CD8-positive, alpha-beta memory T cell (primary cell): ENCODE data around the gene GPR161. TPM values are rescaled to one million over a fixed set of nuclear protein-coding genes. Genes with fewer than 3 reads are reported as not detected.

ENCODE experiments used
- CTCF ChIA-PET: fragments of 350-600 bp; sonication (Branson Sonifier 250); formaldehyde crosslinking; loops from one replicate; lab custom pipeline; 2021; ENCODE audit warnings: antibody characterized with exemption; lab: Charles Lee
- POLR2A ChIA-PET: fragments of 350-600 bp; sonication (Branson Sonifier 250); formaldehyde crosslinking; loops from one replicate; lab custom pipeline; 2021; ENCODE audit warnings: antibody characterized with exemption; lab: Charles Lee
- DNase-seq, 5 donors: peaks; one replicate each; pipeline versions ENCODE4 v3.0.0 to v3.0.0-alpha.2; 2020 to 2022; ENCODE audit warnings: mixed read lengths in 1 of 5
- H3K27ac ChIP-seq: one replicate; pipeline ENCODE4 v1.7.0; 2013; ENCODE audit warnings: low read depth, mild to moderate bottlenecking, low read length, moderate library complexity
- H3K27me3 ChIP-seq: 2 replicates; pipeline ENCODE4 v1.7.0; 2013; ENCODE audit warnings: low read length, mild to moderate bottlenecking; ENCODE audit not compliant: insufficient read depth, poor library complexity, severe bottlenecking
- H3K36me3 ChIP-seq: 2 replicates; pipeline ENCODE4 v1.7.0; 2013; ENCODE audit warnings: mild to moderate bottlenecking, low read length, moderate library complexity; ENCODE audit not compliant: insufficient read depth
- H3K4me1 ChIP-seq: 2 replicates; pipeline ENCODE4 v1.7.0; 2013; ENCODE audit warnings: mild to moderate bottlenecking, low read length, moderate library complexity; ENCODE audit not compliant: insufficient read depth
- H3K4me3 ChIP-seq: 2 replicates; pipeline ENCODE4 v1.7.0; 2013; ENCODE audit warnings: mild to moderate bottlenecking, low read length
- H3K9me3 ChIP-seq: 2 replicates; pipeline ENCODE4 v1.7.0; 2013; ENCODE audit warnings: mild to moderate bottlenecking, low read length
- H3K27ac Mint-ChIP-seq, 8 donors: one replicate each; pipeline ENCODE4 v1.8.0; 2020 to 2021; ENCODE audit warnings: mixed read lengths in 8 of 8, mild to moderate bottlenecking in 6 of 8, inconsistent platforms in 3 of 8, moderate library complexity in 3 of 8
- H3K27me3 Mint-ChIP-seq, 2 donors: one replicate each; pipeline ENCODE4 v1.8.0; 2020 to 2021; ENCODE audit warnings: mixed read lengths in 2 of 2, mild to moderate bottlenecking in 1 of 2, moderate library complexity in 1 of 2
- H3K36me3 Mint-ChIP-seq, 3 donors: one replicate each; pipeline ENCODE4 v1.8.0; 2020 to 2021; ENCODE audit warnings: mixed read lengths in 3 of 3, inconsistent platforms in 1 of 3, mild to moderate bottlenecking in 1 of 3
- H3K4me1 Mint-ChIP-seq, 3 donors: one replicate each; pipeline ENCODE4 v1.8.0; 2020 to 2021; ENCODE audit warnings: mixed read lengths in 3 of 3, inconsistent platforms in 1 of 3, mild to moderate bottlenecking in 1 of 3
- H3K4me3 Mint-ChIP-seq, 7 donors: one replicate each; pipeline ENCODE4 v1.8.0; 2020 to 2021; ENCODE audit warnings: mixed read lengths in 7 of 7, mild to moderate bottlenecking in 6 of 7, moderate library complexity in 4 of 7, inconsistent platforms in 2 of 7
- H3K9me3 Mint-ChIP-seq, 5 donors: one replicate each; pipeline ENCODE4 v1.8.0; 2020 to 2022; ENCODE audit warnings: mixed read lengths in 5 of 5, mild to moderate bottlenecking in 3 of 5, moderate library complexity in 2 of 5, inconsistent platforms in 1 of 5
- polyA plus RNA-seq: library from polyadenylated mRNA; unstranded; fragments of 300-500 nt; fragmentation: Illumina TruSeq; gene quantifications from one replicate; pipeline ENCODE4 v1.2.3, GENCODE V29; 2021
- total RNA-seq, 2 experiments: library from RNA; stranded (reverse); gene quantifications; one replicate each; pipeline ENCODE4 v1.2.3, GENCODE V29; 2021

Gene GPR161
- total and polyA plus RNA-seq, 3 experiments from 2014 or later, result 0.10 to 0.73 (median 0.48) TPM

DNA sequence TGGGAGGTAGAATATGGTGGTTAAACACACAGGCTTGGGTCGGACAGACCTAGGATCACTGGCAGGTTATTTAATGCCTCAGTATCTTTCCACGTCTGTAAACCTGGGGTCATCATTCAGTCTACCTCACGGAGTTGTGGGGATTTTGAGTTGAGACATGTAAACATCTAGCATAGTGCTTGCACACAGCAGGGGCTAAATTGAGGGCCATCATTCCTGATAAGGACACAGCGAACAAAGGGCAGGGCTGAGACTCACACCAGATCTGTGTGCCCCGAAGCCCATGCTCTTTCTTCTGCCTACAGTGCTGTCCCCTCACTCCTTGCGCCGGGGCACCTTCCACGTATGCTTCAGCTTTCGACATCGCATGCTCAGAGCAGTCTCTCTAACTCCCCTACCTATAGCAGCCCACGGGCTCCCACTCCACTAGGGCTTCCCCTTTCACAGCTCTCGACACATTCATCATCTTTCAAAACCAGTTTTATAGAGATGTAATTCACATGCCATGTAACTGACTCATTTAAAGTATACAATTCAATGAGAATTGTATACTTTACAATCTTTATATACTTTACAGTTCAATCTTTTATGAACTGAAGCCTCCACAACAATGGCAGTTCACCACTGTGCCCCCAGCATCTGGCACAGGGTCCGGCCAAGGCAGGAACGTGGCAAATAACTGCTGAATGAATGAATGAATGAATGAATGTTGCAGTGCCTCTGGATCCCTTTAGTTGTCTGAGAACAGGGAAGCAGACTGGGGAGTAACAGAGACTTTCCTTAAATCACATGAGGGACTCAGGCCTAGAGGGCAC is 48.0 kb downstream of the GPR161 start:
- no peaks in the 10 kb centered on the region for H3K9me3 ChIP-seq
- H3K4me3 ChIP-seq, result no peak overlapping the region
- H3K36me3 Mint-ChIP-seq, result no peaks in the 10 kb centered on the region
- ChIA-PET POLR2A (no interaction called here), CTCF (no interaction called here)
- no peaks in the 10 kb centered on the region for H3K4me1 ChIP-seq
- no peaks in the 10 kb centered on the region for H3K9me3 Mint-ChIP-seq
- peaks cover 1 to 8% of the 10 kb centered on the region in 2 donors for H3K27me3 Mint-ChIP-seq
- DNase-seq, result no peak
- no peaks in the 10 kb centered on the region for H3K4me1 Mint-ChIP-seq
- no peak overlapping the region for H3K4me3 Mint-ChIP-seq
- H3K36me3 ChIP-seq, result no peaks in the 10 kb centered on the region
- no peaks in the 10 kb centered on the region for H3K27me3 ChIP-seq
- H3K27ac Mint-ChIP-seq, result no peak overlapping the region
- H3K27ac ChIP-seq, result no peak overlapping the region

GRCh38 chr1:168087696-168088095 is 49.0 kb downstream of the GPR161 start:
- H3K27ac Mint-ChIP-seq, result no peak overlapping the region
- H3K9me3 Mint-ChIP-seq, result no peaks in the 10 kb centered on the region
- POLR2A ChIA-PET, result no interaction called here
- Histone ChIP-seq H3K27ac (no peak overlapping the region), H3K27me3 (no peaks in the 10 kb centered on the region), H3K4me3 (no peak overlapping the region), H3K36me3 (no peaks in the 10 kb centered on the region), H3K4me1 (no peaks in the 10 kb centered on the region), H3K9me3 (no peaks in the 10 kb centered on the region)
- peaks cover 1 to 4% of the 10 kb centered on the region in 2 donors for H3K27me3 Mint-ChIP-seq
- no peaks in the 10 kb centered on the region for H3K36me3 Mint-ChIP-seq
- H3K4me3 Mint-ChIP-seq, result no peak overlapping the region
- no peaks in the 10 kb centered on the region for H3K4me1 Mint-ChIP-seq
- CTCF ChIA-PET, result no interaction called here
- no peak for DNase-seq

GRCh38 chr1:168086438-168086837 is 50.3 kb downstream of the GPR161 start:
- Mint-ChIP-seq H3K27me3 (peaks cover 1 to 4% of the 10 kb centered on the region in 2 donors), H3K4me3 (no peak overlapping the region), H3K9me3 (no peaks in the 10 kb centered on the region), H3K36me3 (no peaks in the 10 kb centered on the region), H3K4me1 (peaks cover 0 to 4% (median 3%) of the 10 kb centered on the region in 3 donors), H3K27ac (no peak overlapping the region)
- H3K4me3 ChIP-seq, result no peak overlapping the region
- H3K27me3 ChIP-seq, result no peaks in the 10 kb centered on the region
- H3K9me3 ChIP-seq, result no peaks in the 10 kb centered on the region
- ChIA-PET POLR2A (no interaction called here), CTCF (no interaction called here)
- no peak overlapping the region for H3K27ac ChIP-seq
- no peak for DNase-seq
- H3K4me1 ChIP-seq, result no peaks in the 10 kb centered on the region
- H3K36me3 ChIP-seq, result no peaks in the 10 kb centered on the region

GRCh38 chr1:168085401-168085872 is 51.3 kb downstream of the GPR161 start:
- Mint-ChIP-seq H3K9me3 (no peaks in the 10 kb centered on the region), H3K27me3 (peaks cover 0 to 4% of the 10 kb centered on the region in 2 donors), H3K4me1 (peaks cover 0 to 4% (median 3%) of the 10 kb centered on the region in 3 donors), H3K27ac (no peak overlapping the region), H3K36me3 (no peaks in the 10 kb centered on the region), H3K4me3 (no peak overlapping the region)
- Histone ChIP-seq H3K27me3 (no peaks in the 10 kb centered on the region), H3K27ac (no peak overlapping the region), H3K4me1 (no peaks in the 10 kb centered on the region), H3K9me3 (no peaks in the 10 kb centered on the region), H3K36me3 (no peaks in the 10 kb centered on the region), H3K4me3 (no peak overlapping the region)
- DNase-seq, result no peak
- ChIA-PET POLR2A (interaction anchor here (0.6 kb wide), 1 partner anchor 1263 kb away, joined by 4 read pairs; no protein-coding TSS in a partner anchor), CTCF (interaction anchor here (1.4 kb wide), 1 partner anchor 60 kb away, joined by 3 read pairs; no protein-coding TSS in a partner anchor)

DNA sequence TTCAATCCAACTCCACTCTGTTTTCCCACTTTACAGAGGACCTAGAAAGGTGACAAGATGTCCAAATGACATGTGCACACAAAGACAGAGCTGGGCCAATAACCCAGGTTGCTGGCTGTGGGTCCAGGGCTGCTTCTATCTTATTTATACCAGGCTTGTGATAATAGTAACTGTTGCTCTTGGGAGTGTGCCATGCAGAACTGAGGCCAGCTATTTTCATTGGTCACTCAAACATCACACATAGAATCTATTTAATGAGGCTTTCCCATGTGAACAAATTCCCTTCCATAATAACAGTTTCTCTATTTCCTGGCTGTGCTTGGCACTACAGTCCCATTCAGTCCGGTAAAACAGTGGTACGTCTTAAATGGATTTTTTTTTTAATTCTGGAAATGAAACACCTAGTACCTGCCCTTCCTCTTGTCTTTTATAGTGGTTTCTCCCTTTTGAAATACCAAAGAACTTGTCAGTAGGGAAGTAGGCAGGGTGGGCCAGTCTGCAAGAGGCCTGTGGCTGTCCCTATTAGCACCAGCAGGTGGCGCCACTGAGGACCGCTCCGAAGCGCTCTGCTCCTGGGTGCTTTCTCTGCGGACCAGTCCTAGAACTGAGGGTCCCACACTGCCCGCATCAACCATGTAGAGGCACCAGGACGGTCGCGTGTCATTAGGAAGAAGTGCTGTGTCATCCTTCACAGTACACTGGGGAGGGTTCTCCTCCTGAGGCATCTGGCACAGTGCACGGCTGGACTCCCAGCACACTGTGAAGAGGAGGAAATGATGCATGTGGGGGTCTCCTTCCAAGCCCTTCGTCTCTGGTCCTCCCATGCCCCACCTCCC is 52.1 kb downstream of the GPR161 start:
- no peak overlapping the region for H3K4me3 ChIP-seq

GRCh38 chr1:168083456-168084325 is 53.0 kb downstream of the GPR161 start:
- peaks cover 0 to 4% of the 10 kb centered on the region in 2 donors for H3K27me3 Mint-ChIP-seq
- Histone ChIP-seq H3K4me3 (no peak overlapping the region), H3K9me3 (no peaks in the 10 kb centered on the region), H3K27ac (no peak overlapping the region), H3K4me1 (no peaks in the 10 kb centered on the region), H3K36me3 (no peaks in the 10 kb centered on the region), H3K27me3 (no peaks in the 10 kb centered on the region)
- DNase-seq, result no peak
- H3K27ac Mint-ChIP-seq, result no peak overlapping the region
- ChIA-PET CTCF (interaction anchor here (1.2 to 2.0 kb wide), 3 partner anchors 9 to 19 kb away, joined by 3 to 8 read pairs (median 4); no protein-coding TSS in a partner anchor), POLR2A (interaction anchor here (0.6 kb wide), 1 partner anchor 98 kb away, joined by 3 read pairs; no protein-coding TSS in a partner anchor)
- no peaks in the 10 kb centered on the region for H3K9me3 Mint-ChIP-seq
- peaks cover 0 to 4% (median 3%) of the 10 kb centered on the region in 3 donors for H3K4me1 Mint-ChIP-seq
- H3K36me3 Mint-ChIP-seq, result peaks cover 0 to 1% (median 0%) of the 10 kb centered on the region in 3 donors
- no peak overlapping the region for H3K4me3 Mint-ChIP-seq

More for the DNA sequence above, 52.1 kb downstream of the GPR161 start:
- peak overlapping the region in 1 of 7 donors; percentile 32 for H3K4me3 Mint-ChIP-seq
- H3K9me3 ChIP-seq, result no peaks in the 10 kb centered on the region
- H3K27ac Mint-ChIP-seq, result no peak overlapping the region
- peak; percentile 29 to 68 (median 42) for DNase-seq
- ChIA-PET POLR2A (interaction anchor here (0.5 to 0.6 kb wide), 2 partner anchors 21 to 1264 kb away, joined by 4 to 5 read pairs; no protein-coding TSS in a partner anchor), CTCF (interaction anchor here (1.2 to 1.4 kb wide), 2 partner anchors 10 to 61 kb away, joined by 3 read pairs; no protein-coding TSS in a partner anchor)
- peaks cover 0 to under 1% (median 0%) of the 10 kb centered on the region in 3 donors for H3K36me3 Mint-ChIP-seq
- no peaks in the 10 kb centered on the region for H3K9me3 Mint-ChIP-seq
- H3K4me1 ChIP-seq, result no peaks in the 10 kb centered on the region
- H3K36me3 ChIP-seq, result no peaks in the 10 kb centered on the region
- H3K4me1 Mint-ChIP-seq, result peaks cover 0 to 4% (median 3%) of the 10 kb centered on the region in 3 donors
- H3K27ac ChIP-seq, result no peak overlapping the region
- peaks cover 0 to 4% of the 10 kb centered on the region in 2 donors for H3K27me3 Mint-ChIP-seq
- no peaks in the 10 kb centered on the region for H3K27me3 ChIP-seq
